ENCODE data around the gene LRRC8B.
"Not testable (repeated sequence)": the region's sequence is repeated elsewhere in the genome, so short reads cannot be mapped to it uniquely, and the experiment has no call there.

Gene LRRC8B

DNA sequence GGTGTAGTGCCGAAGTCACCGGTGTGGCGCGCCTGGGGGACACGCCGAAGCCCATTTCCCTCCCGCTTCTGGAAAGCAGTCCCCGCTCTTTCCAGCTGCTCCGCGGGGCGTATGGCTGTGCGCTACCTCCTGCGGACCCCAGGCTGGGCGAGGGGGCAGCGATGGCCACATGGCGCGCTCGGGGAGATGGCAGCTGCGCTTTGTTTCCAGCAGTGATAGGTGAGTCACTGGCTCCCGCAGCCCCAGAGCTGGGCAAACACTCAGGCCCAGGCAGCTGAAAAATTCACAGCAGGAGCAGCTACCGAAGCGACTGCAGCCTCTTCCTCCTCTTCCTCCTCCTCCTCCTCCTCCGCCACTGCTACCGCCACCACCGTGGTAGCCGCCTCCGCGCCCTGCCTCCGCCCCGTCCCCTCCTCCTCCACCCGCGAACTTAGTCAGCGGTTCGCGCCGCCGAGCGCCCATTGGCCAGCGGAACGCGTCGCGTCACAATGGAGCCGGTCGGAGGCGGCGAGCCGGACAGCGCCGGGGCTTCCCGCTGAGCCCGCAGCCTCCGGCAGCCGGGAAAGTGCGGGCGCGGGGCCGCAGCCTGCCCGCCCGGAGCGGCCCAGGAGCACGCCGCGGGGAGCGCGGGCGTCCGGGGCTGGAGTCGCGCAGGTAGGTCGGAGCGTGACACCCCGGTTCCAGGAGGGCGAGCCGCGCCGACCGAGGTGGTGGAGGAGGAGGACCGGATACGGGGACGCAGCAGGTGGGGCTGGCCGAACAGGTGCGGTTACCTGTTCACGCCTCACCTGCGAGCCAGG lies at the start of gene LRRC8B:
TSS of gene LRRC8B (plus strand) at position 461 of the 800 bp plus-strand sequence. CDS start 57,822 bp downstream, outside the sequence.
- peak; percentile 66 for DNase-seq

DNA sequence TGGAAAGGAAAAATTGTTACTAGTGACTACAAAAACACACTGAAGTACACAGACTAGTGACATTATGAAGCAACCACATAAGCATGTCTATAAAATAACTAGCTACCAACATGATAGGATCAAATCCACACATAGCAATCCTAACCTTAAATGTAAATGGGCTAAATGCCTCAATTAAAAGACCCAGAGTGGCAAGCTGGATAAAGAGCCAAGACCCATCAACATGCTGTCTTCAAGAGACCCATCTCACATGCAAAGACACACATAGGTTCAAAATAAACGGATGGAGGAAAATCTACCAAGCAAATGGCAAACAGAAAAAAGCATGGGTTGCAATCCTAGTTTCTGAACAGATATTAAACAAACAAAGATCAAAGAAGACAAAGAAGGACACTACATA lies 49.4 kb upstream of the LRRC8B start:
- no peak for DNase-seq

DNA sequence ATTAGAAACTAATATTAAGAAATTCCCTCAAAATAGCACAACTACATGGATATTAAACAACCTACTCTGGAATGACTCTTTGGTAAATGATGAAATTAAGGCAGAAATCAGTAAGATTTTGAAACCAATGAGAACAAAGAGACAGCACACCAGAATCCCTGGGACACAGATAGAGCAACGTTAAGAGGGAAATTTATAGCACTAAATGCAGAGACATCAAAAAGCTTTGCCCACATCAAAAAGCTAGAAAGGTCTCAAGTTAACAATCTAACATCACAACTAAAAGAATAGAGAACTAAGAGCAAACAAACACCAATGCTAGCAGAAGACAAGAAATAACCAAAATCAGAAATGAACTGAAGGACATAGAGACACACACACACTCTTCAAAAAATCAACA lies 48.6 kb upstream of the LRRC8B start:
- no peak for DNase-seq

DNA sequence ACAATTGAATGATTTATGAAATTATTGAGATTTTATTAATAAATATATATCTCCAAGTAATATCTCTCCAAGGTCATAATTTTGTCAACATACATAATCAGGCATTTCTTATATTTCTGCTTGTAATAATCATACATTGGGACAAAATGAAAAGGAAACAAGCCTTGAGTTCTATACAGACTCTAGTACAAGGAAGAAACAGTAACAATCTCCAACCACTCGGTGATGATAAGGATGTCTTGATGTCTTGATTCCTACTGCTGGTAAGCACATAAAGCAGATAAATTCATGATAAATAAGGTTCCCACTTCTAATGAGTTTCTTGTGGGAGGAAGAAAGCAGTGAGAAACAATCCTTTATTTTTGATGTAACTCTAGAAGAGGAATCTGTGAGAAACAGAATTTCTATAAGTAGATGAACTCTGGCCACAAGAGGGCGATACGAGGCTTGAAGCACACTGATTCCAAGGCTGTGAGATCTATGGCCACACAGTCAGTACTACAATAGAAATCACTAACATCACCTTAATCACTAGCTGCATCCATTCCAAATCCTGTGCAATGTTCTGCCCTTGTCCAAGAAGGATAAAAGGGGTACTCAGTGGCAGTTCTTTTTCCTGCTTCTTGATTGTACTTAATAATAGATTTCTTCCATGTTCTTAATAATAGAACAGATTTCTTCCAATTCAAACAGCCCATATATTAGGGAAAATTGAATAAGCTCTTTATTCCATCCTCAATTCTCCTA lies 41.4 kb upstream of the LRRC8B start:
- DNase-seq: peak; percentile 64

DNA sequence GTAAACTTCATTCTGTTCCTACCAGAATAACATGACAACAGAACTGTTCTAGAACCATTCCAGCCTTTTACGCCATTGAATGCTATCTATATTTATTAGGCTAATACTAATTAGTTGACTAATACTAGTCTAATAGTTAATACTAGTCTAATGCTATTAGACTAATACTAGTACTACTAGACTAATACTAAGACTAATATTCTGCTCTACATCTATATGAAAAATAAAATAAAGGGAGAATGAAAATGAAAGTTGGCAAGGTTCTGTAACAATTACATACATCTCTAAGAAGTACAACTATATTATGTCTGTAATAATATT lies 40.9 kb upstream of the LRRC8B start:
- DNase-seq: no peak

DNA sequence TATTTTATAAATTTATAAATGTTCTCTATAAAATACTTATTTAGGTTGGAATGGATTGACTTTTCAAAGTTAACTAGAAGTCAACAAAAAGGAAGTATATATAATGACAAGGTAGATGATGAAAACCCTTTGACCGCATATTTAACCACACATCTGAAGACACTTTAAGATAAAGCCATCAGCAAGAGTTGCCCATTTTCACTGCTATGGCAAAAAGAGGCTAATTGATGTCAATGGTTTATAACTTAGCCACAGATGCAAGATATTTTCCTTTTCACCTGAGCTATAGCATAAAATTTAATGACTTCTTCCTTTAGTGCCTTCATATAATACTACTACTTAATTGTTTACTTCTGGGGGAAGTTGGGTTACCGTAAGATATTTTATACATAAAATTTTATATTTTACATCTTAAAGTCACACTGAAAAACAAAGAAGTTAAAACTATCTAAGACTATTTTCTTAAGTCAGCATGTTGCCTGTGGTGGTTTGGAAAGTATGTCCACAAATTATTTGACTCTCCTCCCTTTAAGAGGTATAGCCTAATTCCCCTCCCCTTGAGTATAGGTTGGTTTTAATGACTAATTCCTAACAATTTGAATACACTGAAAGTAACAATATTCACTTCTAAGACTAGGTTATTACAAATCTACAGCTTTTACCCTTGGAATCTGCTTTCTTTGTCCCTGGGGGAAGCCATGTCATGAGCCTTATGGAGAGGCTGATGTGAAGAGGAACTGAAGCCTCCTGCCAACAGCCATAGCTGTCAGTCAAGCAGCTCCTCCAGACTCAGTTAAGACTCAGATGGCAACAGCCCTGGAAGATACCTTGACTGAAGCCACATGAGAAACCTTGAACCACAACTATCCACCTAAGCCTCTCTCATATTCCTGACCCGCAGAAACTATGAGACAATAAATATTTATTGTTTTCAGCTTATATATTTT lies 40.3 kb upstream of the LRRC8B start:
- DNase-seq: no peak

DNA sequence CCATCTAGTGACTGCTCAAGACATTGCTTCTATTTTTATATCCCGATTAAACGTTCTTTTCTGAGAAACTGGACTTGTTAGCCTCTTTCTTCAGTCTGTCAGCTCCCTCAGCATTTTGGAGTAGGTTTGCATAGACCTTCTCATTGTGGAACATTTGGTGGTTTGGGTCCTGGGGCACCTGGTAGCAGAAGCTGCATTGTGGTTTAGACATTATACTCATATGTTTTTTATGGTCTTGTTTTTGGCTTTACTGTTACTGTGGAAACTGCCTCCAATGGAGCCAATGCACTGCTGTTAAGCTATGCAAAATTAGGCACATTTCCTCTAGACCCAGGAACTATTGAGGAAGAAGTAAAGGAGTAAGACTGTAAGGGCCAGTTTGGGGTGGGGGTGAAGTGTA lies 36.7 kb upstream of the LRRC8B start:
- DNase-seq: no peak

DNA sequence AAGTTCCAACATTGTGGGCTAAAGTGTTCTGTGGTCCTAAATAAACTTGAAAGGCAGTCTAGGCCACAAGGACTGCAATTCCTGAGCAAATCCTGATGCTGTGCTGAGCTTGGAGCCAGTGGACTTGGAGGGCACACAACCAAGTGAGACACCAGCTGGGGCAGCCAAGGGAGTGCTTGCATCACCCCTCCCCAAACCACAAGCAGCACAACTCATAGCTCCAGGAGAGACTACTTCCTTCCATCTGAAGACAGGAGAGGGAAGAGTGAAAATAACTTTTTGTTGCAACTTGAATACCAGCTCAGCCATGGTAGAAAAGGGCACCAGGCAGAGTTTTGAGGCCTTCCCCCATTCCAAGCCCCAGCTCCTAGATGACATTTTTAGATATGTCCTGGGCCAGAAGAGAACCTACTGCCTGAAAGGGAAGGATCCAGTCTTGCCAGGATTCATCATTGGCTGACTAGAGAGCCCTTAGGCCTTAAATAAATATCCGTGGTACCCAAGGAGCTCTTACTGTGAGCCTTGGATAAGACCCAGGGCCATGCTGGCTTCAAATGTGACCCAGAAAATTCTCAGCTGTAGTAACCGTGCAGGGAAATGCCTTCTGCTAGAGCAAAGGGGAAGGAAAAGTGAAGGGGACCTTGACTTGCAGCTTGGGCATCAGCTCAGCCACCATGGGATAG lies 35.4 kb upstream of the LRRC8B start:
- no peak for DNase-seq

DNA sequence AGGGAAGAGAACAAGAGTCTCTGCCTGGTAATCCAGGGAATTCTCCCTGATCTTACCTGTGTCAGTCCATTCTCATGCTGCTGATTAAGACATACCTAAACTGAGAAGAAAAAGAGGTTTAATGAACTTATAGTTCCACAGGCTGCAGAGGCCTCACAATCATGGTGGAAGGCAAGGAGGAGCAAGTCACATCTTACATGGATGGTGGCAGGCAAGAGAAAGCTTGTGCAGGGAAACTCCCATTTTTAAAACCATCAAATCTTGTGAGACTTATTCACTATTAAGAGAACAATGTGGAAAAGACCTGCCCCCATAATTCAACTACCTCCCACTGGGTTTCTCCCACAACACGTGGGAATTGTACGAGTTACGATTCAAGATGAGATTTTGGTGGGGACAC lies 34.2 kb upstream of the LRRC8B start:
- no peak for DNase-seq

DNA sequence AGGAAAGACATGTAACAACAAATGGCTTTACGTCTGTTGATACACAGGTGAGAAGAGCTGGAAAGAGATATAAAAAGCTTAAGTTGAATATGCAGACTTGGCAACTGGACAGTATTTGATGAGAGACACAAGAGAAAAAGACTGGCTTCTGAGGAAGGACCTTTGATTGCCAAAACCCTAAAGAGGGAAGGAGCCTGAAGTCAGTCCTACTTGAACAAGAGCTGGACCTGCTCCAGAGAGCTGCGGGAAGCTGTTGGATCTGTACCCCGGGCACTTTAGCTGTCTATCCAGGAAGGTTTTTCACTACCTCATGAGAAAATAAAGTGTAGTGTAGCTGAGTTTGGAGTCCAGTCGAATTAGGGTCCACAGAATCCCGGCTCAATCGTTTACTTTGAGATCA lies 25.3 kb upstream of the LRRC8B start:
- DNase-seq: no peak

DNA sequence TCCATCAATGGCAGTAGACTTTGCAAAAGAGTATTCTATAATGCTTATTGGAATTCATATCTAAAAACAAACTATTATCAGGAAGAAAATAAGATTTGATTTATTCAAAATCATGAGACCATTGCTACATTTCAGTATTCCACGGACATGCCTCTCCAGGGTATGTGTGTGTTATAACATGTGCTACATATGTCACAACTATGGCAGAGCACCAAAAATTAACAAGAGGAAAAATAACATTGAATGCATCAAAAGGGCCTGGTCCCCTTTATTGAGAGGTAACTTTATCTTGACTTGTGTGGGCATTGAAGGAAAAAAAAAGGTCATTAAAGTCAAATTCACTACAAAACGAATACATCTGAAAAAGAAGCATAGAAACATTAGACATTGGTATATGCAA lies 22.6 kb upstream of the LRRC8B start:
- no peak for DNase-seq

DNA sequence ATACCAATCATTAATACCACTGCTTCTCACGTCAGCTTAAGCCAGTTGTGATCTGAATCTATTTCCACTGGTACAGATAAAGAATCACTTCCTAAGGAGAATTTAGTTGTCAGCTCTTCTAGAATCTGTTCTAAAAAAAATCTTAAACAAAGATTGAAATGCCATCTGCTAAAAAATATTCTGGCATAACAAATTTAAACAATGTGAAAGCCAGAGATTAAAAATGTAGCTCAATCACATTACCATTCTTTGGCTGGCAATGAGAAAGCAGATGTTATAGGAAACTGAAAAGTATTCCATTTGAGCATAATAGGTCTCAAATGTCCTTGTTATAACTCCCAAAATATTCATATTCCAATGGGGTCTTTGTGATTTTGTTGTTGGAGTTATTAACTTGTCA lies 21.7 kb upstream of the LRRC8B start:
- DNase-seq: no peak

DNA sequence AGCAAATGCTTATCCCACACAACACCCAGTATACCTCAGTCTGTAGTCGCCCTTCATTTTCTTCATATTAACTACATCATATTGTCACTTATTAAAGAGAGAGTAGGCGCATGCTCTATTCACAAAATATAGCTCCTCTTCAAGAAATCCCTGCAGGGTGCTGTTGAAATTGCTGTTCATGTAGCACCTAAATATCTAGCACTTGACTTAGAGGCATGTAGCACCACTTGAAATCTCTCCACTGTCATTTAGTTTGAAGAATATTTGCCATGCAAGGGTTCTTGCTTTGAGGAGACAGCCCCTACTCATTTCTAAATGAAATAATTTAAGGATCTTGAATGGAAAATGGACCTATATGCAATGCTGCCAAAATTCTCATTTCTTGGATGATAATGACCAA lies 20.9 kb upstream of the LRRC8B start:
- DNase-seq: peak; percentile 57

DNA sequence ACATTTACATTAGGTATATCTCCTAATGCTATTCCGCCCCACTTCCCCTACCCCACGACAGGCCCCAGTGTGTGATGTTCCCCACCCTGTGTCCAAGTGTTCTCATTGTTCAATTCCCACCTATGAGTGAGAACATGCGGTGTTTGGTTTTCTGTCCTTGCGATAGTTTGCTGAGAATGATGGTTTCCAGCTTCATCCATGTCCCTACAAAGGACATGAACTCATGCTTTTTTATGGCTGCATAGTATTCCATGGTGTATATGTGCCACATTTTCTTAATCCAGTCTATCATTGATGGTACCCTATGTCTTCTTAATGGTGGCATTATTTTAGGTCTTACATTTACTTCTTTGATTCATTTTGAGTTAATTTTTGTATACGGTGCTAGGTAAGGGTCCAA lies 14.6 kb upstream of the LRRC8B start:
- not testable (repeated sequence) for DNase-seq

DNA sequence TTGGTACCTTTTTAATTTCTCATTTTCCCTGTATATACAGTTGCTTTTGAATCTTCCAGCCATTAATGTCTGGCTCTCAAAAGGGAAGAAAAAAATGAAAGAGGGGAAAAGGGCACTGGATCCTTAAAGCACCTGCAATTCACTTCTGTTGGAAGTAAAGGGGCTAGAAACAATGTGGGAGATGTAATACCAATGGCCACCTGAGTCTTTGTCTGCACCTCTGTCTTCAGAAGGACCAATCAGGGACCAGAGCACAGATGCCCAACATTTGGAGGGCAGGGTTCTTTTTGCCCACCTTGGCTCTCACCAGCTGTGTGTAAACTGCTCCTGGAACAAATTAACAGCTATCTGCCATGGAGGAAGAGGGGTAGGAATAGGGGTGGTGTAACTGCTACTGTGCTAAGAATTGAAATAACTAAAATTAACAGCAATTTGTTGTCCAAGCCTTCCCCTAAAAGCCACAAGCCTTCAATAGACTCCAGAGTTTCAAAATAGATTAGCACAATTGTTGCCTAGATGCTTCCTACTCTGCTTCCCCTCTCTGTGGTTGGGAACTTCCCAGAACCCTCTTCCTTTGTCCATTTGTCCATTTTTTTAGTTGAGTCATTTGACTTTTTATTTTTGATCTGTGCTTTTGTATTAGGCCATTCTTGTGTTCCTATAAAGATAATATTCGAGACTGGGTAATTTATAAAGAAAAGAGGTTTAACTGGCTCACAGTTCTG lies 11.5 kb upstream of the LRRC8B start:
- DNase-seq: no peak

DNA sequence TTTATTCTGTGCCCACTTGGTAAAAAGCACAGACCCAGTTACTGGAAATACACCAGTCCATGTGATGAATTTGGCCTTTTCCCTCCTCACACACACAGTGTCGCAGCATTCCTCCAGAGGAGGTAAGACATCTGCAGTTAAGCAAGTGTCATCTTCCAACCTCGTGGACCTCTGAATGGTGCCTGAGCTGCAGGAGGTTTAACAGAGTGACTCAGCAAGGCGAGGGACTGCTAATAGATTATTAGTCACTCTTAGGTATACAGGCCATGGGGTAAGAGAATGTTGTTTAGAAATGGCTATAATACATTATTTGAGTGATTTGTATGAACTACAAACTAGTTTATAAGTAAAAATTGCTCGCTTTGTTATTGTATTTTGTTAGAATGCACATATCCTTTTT lies 8.6 kb upstream of the LRRC8B start:
- DNase-seq: no peak

DNA sequence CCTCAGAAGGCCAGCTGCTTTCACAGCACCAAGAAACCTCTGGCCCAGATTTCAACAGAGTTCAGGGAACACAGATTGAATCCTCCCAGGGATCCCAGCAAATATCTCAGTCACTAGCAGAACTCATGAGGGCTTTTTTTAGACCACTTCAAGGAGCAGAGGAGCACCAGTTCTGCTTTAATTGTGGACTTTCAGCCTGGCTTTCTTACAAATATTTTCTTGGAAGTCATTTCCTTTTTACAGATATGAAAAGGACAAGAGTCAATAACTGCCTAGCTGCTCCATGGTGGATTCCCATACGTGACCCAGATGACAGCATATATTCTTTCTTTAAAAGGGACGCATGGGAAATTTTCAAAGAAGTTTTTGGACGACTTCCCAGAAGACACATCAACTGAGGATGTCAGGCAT lies 6.4 kb upstream of the LRRC8B start:
- no peak for DNase-seq

DNA sequence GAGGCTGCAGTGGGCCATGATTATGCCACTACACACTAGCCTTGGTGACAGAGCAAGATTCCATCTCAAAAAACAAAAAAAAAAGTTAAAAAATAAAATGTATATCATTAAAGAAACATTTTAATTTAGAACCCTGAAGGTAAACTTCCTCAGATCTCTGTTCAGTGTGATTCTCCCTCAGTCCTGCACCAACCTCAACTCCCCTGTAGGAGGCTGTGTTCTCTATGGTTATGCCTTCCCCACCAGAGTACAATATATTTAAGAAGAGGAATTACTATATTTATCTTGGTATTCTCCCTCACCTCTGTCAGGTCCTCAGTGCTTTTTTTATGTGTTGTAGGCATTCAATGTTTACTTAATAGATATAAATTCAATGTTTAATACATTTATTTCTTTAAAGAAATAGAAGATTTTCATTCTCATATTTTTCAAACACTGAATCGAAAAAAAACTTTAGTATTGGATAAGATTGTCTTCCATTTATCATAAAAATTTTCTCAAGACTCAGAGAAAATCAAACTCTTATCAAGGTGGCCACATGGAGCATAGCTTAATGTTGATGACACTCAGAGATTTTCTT lies 4.8 kb upstream of the LRRC8B start:
- no peak for DNase-seq

DNA sequence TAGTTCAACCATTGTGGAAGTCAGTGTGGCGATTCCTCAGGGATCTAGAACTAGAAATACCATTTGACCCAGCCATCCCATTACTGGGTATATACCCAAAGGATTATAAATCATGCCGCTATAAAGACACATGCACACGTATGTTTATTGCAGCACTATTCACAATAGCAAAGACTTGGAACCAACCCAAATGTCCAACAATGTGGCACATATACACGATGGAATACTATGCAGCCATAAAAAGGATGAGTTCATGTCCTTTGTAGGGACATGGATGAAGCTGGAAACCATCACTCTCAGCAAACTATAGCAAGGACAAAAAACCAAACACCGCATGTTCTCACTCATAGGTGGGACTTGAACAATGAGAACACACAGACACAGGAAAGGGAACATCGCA lies 2.7 kb upstream of the LRRC8B start:
- not testable (repeated sequence) for DNase-seq

DNA sequence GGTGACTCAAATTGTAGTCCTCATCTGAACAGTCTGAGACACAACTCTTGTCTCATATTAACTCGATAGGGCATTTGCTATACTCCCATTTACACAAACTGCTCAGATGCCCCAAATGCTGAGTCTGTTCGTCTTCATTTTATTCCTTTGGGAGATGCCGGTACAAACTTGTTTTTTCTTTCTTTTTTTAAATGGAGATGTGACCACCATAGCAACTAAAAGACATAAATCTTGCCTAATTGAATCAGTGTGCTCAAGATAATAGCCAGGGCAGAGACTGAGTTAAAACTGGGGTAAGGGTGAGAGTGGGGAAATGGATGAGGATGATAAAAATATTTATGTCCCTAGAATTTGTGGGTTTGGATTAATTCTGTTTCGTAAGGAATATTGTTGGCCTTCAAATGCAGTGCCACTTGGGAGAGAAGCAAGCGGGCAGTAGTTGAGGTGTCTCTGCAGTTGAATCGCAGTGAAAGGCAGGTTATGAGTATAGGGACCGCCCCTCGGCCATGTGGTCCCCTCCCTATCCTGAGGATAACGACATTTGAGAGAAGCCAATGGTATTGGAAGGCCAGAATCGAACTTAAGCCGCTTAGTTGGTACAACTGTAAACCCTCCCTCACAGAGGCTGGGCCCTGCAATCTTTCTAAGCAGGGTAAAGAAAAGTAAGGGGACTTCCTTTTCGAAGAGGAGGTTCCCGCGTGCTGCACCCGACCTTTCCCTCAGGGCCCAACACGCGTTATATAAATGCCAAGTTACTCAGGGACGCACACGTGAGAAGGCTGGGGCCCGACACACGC lies 859 bp upstream of the LRRC8B start:
- peak; percentile 70 for DNase-seq
